OCI-LY7 (cell line): ENCODE measurements around the gene FITM2.

Experiments used
- CTCF ChIP-seq: fragments of 200-600 bp; sonication (generic); conservative IDR thresholded peaks from 2 replicates; pipeline ENCODE4 v1.5.1; 2014; ENCODE audit warnings: mild to moderate bottlenecking, antibody characterized with exemption, low read length, moderate library complexity, mixed read lengths
- EZH2phosphoT487 ChIP-seq: fragments of 200-600 bp; sonication (generic); IDR thresholded peaks from 2 replicates; pipeline ENCODE4 v1.6.1; 2018; ENCODE audit warnings: low read depth, borderline replicate concordance, mild to moderate bottlenecking, mixed run types, antibody characterized with exemption, low read length, moderate library complexity, mixed read lengths

GRCh38 chr20:44358776-44359175 lies 47.8 kb upstream of the FITM2 start:
- TF ChIP-seq CTCF, result no peak
- TF ChIP-seq EZH2phosphoT487, result no peak
